Measurements from ENCODE around the gene RBM4.

The RBM4 gene

GRCh38 chr11:66691311-66691980 lies 52.9 kb downstream of the RBM4 start:
- no peak for DNase-seq

- DNase-seq, result no peak
Observed at GRCh38 chr11:66692446-66692845, 53.9 kb downstream of the RBM4 start.

- no peak for DNase-seq
Observed at GRCh38 chr11:66692871-66693331, 54.4 kb downstream of the RBM4 start.

GRCh38 chr11:66693356-66694055 lies 55.0 kb downstream of the RBM4 start:
- no peak for DNase-seq

GRCh38 chr11:66694056-66694410 lies 55.5 kb downstream of the RBM4 start:
- DNase-seq, result no peak

GRCh38 chr11:66694732-66695207 lies 56.3 kb downstream of the RBM4 start:
- DNase-seq, result peak; percentile 76
